IPS-NIHi11 (cell line): ENCODE measurements around the gene RFX6.
"Not testable (repeated sequence)": the region's sequence is repeated elsewhere in the genome, so short reads cannot be mapped to it uniquely, and the experiment has no call there.

Source experiments
- DNase-seq: peaks from one replicate; pipeline ENCODE4 v3.0.0; 2012; ENCODE audit warnings: mixed read lengths, low spot score

RFX6 gene, protein sequence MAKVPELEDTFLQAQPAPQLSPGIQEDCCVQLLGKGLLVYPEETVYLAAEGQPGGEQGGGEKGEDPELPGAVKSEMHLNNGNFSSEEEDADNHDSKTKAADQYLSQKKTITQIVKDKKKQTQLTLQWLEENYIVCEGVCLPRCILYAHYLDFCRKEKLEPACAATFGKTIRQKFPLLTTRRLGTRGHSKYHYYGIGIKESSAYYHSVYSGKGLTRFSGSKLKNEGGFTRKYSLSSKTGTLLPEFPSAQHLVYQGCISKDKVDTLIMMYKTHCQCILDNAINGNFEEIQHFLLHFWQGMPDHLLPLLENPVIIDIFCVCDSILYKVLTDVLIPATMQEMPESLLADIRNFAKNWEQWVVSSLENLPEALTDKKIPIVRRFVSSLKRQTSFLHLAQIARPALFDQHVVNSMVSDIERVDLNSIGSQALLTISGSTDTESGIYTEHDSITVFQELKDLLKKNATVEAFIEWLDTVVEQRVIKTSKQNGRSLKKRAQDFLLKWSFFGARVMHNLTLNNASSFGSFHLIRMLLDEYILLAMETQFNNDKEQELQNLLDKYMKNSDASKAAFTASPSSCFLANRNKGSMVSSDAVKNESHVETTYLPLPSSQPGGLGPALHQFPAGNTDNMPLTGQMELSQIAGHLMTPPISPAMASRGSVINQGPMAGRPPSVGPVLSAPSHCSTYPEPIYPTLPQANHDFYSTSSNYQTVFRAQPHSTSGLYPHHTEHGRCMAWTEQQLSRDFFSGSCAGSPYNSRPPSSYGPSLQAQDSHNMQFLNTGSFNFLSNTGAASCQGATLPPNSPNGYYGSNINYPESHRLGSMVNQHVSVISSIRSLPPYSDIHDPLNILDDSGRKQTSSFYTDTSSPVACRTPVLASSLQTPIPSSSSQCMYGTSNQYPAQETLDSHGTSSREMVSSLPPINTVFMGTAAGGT

GRCh38 chr6:116876635-116877611 lies at the start of gene RFX6:
TSS of gene RFX6 (plus strand) at chr6:116877242. CDS start at chr6:116877276, 34 bp downstream.
- DNase-seq = peak; percentile 84

DNA sequence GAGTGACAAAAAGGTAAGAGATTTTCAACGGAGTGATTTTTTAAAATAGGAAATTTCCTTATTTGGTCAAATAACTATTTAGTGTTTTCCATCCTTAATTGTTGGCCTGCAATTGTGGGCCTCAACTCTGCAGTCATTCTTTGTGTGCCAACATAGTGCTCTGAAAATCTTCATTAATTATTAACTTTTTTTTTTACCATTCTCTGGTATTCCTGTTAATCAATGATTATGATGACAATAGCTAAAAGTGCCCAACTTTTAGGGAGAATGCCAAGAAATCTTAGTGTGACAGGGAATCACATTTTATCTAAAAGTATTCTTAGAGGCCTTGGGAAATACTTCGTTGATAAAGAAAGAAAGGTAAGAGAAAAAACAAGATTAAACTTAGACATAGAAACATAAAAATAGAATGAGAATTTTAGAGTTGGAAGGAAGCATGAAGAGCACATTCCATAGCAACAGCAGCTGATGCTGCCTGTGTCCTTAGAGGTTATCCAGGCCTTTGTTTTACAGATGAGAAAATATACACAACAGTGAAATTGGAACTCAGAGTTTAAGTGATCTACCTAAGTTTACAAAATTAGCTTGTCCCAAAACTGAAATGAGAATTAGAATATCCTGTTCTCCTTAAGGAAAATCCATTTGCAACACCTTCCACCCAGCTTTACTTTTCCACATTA lies 49.3 kb upstream of the RFX6 start:
- no peak for DNase-seq

GRCh38 chr6:116828983-116829382 lies 48.1 kb upstream of the RFX6 start, which contains the start of gene GPRC6A:
TSS of gene GPRC6A (minus strand) at chr6:116829083. CDS start at chr6:116829013, 70 bp downstream.
- DNase-seq = no peak

GRCh38 chr6:116834526-116834925 lies 42.5 kb upstream of the RFX6 start:
- not testable (repeated sequence) for DNase-seq

DNA sequence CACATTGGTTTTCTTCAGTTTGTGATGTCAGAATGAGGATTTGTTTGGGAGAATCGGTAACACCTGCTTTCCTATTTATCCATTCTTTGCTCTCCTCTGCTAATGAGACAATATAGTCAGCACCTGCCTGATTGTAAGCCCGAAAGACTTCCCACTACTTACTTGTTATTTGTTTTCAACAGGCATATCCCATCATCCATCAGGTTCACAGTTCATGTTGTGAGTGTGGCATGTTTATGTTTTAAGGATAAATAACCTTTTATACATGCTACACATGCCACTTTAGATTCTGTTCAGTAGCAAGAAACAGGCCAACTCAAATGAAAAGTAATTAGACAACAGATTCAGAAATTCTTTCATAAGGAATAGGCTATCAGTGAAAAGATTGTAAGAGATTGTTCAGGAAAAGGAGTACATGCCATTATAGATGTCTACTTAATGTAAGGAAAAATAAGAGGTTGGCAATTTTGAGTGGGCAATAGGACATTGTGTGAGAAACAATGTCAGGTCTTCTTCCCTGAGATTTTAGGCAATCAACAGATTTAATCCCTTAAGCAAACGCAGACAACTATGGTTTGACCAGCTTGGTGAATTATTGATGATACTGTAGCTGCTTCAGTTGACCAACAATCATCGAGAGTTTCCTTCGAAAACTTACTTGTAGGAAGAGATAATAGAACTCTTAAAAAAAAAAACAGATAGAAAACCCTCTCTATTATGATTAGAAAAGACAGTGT lies 40.3 kb upstream of the RFX6 start:
- no peak for DNase-seq

GRCh38 chr6:116840091-116840490 lies 37.0 kb upstream of the RFX6 start:
- no peak for DNase-seq

DNA sequence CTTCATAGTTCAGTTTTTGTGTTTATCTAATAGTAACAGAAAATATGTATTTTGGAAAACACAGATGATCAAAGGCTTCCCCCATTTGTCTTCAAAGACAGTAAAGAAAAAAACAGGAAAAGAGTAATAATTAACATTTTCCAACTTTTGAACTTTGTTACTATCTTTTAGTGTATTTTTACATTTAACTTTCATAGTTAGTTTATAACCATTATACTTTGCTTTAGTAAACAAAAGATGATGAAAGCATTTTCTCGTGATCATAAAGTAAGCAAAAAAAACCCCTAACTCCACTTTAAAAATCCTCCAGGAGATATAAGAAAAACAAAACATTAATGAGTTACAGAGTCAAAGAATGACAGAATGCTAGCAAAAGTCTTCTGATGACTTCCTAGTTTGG lies 34.6 kb upstream of the RFX6 start:
- no peak for DNase-seq

DNA sequence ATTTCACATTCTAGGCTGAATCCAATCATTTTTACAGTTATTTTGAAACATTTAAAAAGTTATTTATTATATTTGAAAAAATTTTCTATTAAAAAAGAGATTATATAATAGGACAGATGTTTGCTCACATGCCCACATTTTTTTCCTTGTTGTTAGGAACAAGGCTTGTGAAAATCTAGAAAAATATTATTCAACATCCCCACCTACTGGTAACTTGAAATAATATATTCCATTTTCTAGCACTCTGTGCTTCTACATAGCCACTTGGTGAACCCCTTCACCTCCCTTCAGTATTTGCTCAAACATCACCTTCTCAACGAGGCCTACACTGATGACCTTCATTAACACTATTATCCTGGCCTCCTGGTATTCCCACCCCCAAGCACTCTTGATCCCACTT lies 29.8 kb upstream of the RFX6 start:
- DNase-seq = peak; percentile 27

- no peak for DNase-seq
Measured at GRCh38 chr6:116858060-116858459, 19.0 kb upstream of the RFX6 start.

GRCh38 chr6:116859264-116859663 lies 17.8 kb upstream of the RFX6 start:
- DNase-seq = no peak

DNA sequence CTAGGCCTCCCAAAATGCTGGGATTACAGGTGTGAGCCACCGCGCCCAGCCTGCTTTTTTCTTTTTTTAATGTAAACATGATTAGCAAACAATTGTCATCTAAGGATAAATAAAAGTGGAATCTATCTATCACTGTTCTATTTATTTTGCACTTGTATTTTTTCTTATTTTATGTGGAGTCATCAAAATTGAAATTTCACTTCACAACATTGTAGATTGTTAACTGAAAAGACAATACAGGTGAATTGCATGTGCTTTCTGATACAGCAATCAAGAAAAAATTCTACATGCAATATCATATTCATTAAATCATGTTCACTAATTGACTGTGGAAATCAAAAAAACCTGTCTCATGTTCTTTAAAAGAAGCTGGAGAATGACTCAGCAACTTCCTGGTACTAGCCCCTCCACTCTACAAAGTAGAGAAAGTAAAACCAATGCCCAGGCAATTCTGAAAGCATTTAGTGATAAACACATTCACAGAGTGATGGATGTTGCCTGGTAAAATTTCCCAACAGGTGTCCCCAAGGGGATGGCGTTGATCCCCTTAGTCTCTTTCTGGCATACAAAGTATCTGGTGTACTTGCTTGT lies 10.7 kb upstream of the RFX6 start:
- DNase-seq = no peak

DNA sequence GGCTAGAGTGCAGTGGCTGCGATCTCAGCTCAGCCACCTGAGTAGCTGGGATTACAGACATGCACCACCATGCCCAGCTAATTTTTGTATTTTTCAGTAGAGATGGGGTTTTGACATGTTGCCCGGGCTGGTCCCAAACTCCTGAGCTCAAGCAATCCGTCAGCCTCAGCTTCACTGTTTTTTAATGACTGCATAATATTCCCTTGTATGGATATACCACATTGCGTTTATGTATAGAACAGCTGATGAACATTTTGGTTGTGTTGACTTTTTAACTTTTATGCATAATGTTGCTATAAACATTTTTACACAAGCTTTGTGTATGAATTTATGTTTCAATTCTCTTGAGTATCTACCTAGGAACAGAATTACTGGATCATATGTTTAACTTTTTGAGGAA lies 4.3 kb upstream of the RFX6 start:
- no peak for DNase-seq

GRCh38 chr6:116876107-116876506 lies 935 bp upstream of the RFX6 start:
- DNase-seq = no peak

DNA sequence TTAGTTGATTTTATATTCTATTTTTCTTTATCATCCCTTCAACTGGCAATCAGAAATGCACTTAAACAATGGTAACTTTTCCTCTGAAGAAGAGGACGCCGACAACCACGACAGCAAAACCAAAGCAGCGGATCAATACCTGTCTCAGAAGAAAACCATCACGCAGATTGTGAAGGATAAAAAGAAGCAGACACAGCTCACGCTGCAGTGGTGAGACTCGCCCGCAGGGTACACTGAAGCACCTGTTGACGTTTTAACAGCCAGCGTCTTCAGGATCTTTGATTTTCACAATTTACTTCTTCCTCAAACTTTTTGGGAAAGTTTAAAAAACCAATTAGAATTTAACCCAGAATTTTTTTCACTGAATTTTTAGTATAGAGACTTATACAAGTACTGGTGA lies 701 bp downstream of the RFX6 start:
- DNase-seq = peak; percentile 15

- DNase-seq = no peak
Measured at GRCh38 chr6:116881236-116881635, 4.2 kb downstream of the RFX6 start.

GRCh38 chr6:116883005-116883404 lies 6.0 kb downstream of the RFX6 start:
- DNase-seq = no peak

DNA sequence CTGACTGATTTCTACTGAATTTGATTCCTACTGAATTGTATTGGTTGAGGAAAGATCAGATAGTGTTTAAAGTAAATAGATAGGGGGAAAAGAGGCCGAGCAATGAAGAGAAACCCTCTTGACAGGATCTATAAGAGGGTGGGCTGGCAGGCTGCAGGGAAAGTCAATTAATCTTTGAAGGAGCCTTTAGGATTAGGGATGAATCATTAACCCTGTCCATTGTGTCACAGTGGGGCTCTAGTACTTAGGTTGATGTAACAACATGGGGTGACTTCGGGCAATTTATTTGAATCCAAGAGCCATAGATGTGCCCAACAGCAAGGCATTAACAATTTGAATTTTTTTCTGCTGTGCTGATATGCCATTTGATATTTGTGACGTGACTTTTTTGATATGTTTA lies 7.5 kb downstream of the RFX6 start:
- peak; percentile 7 for DNase-seq

DNA sequence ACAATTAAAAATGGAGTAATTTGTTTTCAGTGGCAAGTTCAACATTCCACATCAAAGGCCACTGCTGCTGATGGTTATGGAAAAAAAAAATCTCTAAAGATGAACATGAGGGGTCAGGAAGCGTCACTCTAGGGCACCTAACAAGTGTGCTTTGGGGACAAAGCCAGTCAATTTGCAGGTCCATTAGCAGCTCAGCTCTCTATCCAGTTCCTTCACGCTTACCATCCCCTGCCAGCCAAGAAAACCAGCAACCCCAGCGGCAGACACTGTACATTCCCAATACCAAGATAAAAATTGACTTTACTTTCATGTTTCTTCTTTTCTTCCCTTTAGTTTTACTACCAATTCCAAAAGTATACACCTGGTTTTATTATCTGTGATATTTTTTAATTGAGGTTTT lies 10.1 kb downstream of the RFX6 start:
- no peak for DNase-seq

DNA sequence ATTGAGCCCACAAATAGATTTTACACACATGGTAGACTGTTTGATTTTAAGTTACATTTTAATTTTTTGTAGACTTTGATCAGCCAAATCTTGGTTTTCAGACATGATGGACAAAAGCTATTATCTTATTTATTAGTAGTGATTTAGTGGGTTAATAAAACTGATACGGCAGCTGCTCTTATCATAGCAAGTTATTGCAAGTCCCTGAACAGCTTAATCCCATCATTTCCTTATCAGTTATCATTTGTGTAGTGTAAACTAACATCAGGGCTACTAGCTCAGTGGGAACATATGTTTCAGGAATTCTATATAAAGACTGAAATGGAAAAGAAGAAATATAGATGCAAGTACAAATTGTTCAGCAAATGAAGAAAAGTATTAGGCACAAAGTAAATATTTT lies 10.9 kb downstream of the RFX6 start:
- no peak for DNase-seq

DNA sequence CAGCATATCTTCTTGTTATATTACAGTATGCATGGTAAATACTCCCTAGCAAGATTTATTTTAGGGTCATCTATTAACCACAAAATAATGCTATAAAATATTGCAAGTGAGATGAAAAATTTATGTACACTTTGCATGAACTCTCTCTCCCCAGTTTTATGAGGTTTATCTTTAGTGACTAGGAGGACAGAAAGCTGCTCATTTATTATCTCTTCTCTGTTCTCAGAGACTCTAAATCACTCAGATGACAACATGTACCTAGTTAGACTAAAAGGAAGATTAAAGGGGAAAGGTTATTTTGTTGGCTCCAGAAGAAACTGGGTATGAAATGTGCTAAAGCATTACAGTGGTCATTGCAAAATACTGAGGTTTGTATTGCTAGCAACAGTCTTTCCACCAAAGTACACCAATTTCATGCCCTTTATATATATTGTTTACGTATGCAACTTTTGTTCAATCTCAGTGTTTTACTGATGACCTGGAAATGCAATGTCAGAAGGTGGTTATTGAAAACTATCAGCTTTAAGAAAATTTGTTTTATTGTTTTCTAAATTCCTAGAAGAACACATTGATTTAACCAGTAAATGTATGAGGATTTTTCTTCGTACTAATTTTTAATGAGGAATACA lies 11.8 kb downstream of the RFX6 start:
- no peak for DNase-seq
